NCI-H146 (cell line): ENCODE measurements around the gene EFHD2.
"Not testable (repeated sequence)": the region's sequence is repeated elsewhere in the genome, so short reads cannot be mapped to it uniquely, and the experiment has no call there.

Experiments used
- DNase-seq: peaks from one replicate; lab custom pipeline; 2025; lab: John Stamatoyannopoulos, UW

The EFHD2 gene

GRCh38 chr1:15412175-15412800, 2.6 kb downstream of the EFHD2 start:
- DNase-seq: no peak

GRCh38 chr1:15412843-15413242, 3.2 kb downstream of the EFHD2 start:
- DNase-seq: no peak

- DNase-seq: no peak
Measured at GRCh38 chr1:15413563-15414444, 4.1 kb downstream of the EFHD2 start.

GRCh38 chr1:15414445-15414983, 4.8 kb downstream of the EFHD2 start:
- no peak for DNase-seq

- no peak for DNase-seq
Measured at GRCh38 chr1:15417059-15417934, 7.6 kb downstream of the EFHD2 start.

GRCh38 chr1:15418806-15419515, 9.3 kb downstream of the EFHD2 start:
- DNase-seq: no peak

GRCh38 chr1:15420853-15421465, 11.3 kb downstream of the EFHD2 start:
- DNase-seq: no peak

- no peak for DNase-seq
Measured at GRCh38 chr1:15422871-15423270, 13.2 kb downstream of the EFHD2 start.

- DNase-seq: no peak
Measured at GRCh38 chr1:15423355-15424077, 13.8 kb downstream of the EFHD2 start.

GRCh38 chr1:15424146-15424667, 14.5 kb downstream of the EFHD2 start:
- DNase-seq: peak; percentile 93

- no peak for DNase-seq
Measured at GRCh38 chr1:15424981-15425380, 15.3 kb downstream of the EFHD2 start.

GRCh38 chr1:15425521-15425920, 15.8 kb downstream of the EFHD2 start:
- no peak for DNase-seq

- no peak for DNase-seq
Measured at GRCh38 chr1:15425958-15426357, 16.3 kb downstream of the EFHD2 start.

- no peak for DNase-seq
Measured at GRCh38 chr1:15426492-15427279, 17.0 kb downstream of the EFHD2 start.

- DNase-seq: no peak
Measured at GRCh38 chr1:15427280-15427666, 17.6 kb downstream of the EFHD2 start.

- DNase-seq: not testable (repeated sequence)
Measured at GRCh38 chr1:15428252-15428651, 18.6 kb downstream of the EFHD2 start.

GRCh38 chr1:15428815-15429435, 19.2 kb downstream of the EFHD2 start:
- no peak for DNase-seq

- no peak for DNase-seq
Measured at GRCh38 chr1:15429701-15430149, 20.0 kb downstream of the EFHD2 start.
